K562 (cell line): Measurements from ENCODE around the gene WDR83. TPM values are rescaled to one million over a fixed set of nuclear protein-coding genes. Genes with fewer than 3 reads are reported as not detected.
A peak's percentile ranks its signal among the peaks of the same experiment; 100 is the strongest.

Experiments used
- AFF1 ChIP-seq, 2 experiments: fragments of 450-650 bp; IDR thresholded peaks; 2 replicates each; pipeline ENCODE4 v1.6.1; 2018; ENCODE audit warnings: mild to moderate bottlenecking in 2 of 2, low read depth in 1 of 2; ENCODE audit not compliant: partially characterized antibody in 2 of 2
- BMI1 ChIP-seq: fragments of 150-350 bp; IDR thresholded peaks from 2 replicates; pipeline ENCODE4 v1.6.1; 2014; ENCODE audit warnings: low read length
- CCAR2 ChIP-seq: fragments of 200-400 bp; formaldehyde crosslinking; IDR thresholded peaks from 2 replicates; pipeline ENCODE4 v1.6.1; 2017; ENCODE audit warnings: mild to moderate bottlenecking, low read depth, low read length
- CREB1 ChIP-seq, 2 experiments: sonication (generic) in 1 of 2; formaldehyde crosslinking in 1 of 2; IDR thresholded peaks; 2 replicates each; pipeline versions ENCODE4 v1.6.1 to v1.8.0; 2012 to 2022; ENCODE audit warnings: inconsistent platforms in 1 of 2, mild to moderate bottlenecking in 1 of 2, missing genetic modification reagents in 1 of 2, moderate library complexity in 1 of 2
- E2F3 ChIP-seq: fragments of 250-450 bp; sonication (Bioruptor Pico); IDR thresholded peaks from 2 replicates; pipeline ENCODE4 v1.4.0; 2020; ENCODE audit warnings: mild to moderate bottlenecking
- E2F4 ChIP-seq: sonication (generic); formaldehyde crosslinking; IDR thresholded peaks from 2 replicates; pipeline ENCODE4 v1.8.0; 2022; ENCODE audit warnings: mild to moderate bottlenecking, low read depth, missing genetic modification reagents
- E2F5 ChIP-seq: sonication (generic); formaldehyde crosslinking; IDR thresholded peaks from 2 replicates; pipeline ENCODE4 v1.8.0; 2022; ENCODE audit warnings: mild to moderate bottlenecking, missing genetic modification reagents
- FOXJ3 ChIP-seq: sonication (generic); formaldehyde crosslinking; IDR thresholded peaks from 2 replicates; pipeline ENCODE4 v1.4.0; 2020; ENCODE audit warnings: mild to moderate bottlenecking, missing genetic modification reagents
- HCFC1 ChIP-seq: IDR thresholded peaks from 2 replicates; pipeline ENCODE4 v1.6.1; 2012; ENCODE audit warnings: low read depth, low read length, improper control_type of control experiment
- LEF1 ChIP-seq: fragments of 450-650 bp; IDR thresholded peaks from 2 replicates; pipeline ENCODE4 v1.6.1; 2016; ENCODE audit warnings: mild to moderate bottlenecking
- NR1H2 ChIP-seq: sonication (generic); formaldehyde crosslinking; IDR thresholded peaks from 2 replicates; pipeline ENCODE4 v1.4.0; 2020; ENCODE audit warnings: mild to moderate bottlenecking, missing genetic modification reagents
- TAF15 ChIP-seq: fragments of 200-400 bp; formaldehyde crosslinking; IDR thresholded peaks from 2 replicates; pipeline ENCODE4 v1.6.1; 2017; ENCODE audit warnings: mild to moderate bottlenecking, low read depth, low read length, moderate library complexity
- XRCC4 ChIP-seq: IDR thresholded peaks from one replicate; pipeline ENCODE4 v1.6.1; 2011; ENCODE audit not compliant: insufficient read depth, insufficient read length; ENCODE audit errors: extremely low read depth
- ZBTB9 ChIP-seq: fragments of 450-650 bp; formaldehyde crosslinking; IDR thresholded peaks from 2 replicates; pipeline ENCODE4 v1.4.0; 2020; ENCODE audit warnings: mild to moderate bottlenecking, moderate library complexity
- ZHX1 ChIP-seq: fragments of 150-350 bp; conservative IDR thresholded peaks from 2 replicates; pipeline ENCODE4 v1.6.1; 2014; ENCODE audit warnings: low read length
- ZNF134 ChIP-seq: fragments of 250-450 bp; sonication (Bioruptor Pico); conservative IDR thresholded peaks from 2 replicates; pipeline ENCODE4 v1.4.0; 2020
- polyA plus RNA-seq, 8 experiments: library from polyadenylated mRNA; depleted of rRNA in 4 of 8; stranded (reverse) in 5 of 8; unstranded in 3 of 8; fragments of >200 nt; fragmentation: Nextera tagmentation in 2 of 8; fragmentation: Illumina TruSeq in 1 of 8; extraction: Ambion mirVana in 2 of 8; extraction: Trizol in 1 of 8; gene quantifications; 2 replicates each; pipeline versions ENCODE4 v1.2.1 to v1.2.3, GENCODE V29; 2011 to 2014; ENCODE audit warnings: inconsistent platforms in 1 of 8, missing spikeins in 1 of 8
- total RNA-seq, 7 experiments: library from RNA; depleted of rRNA in 6 of 7; stranded (reverse); fragments of >200 nt in 6 of 7; fragmentation: Illumina TruSeq in 2 of 7; extraction: Trizol in 2 of 7; gene quantifications; 2 replicates each; pipeline versions ENCODE4 v1.2.1 to v1.2.3, GENCODE V29; 2011 to 2021; ENCODE audit warnings: low replicate concordance in 1 of 7

The WDR83 gene
- total and polyA plus RNA-seq, 9 of the 15 experiments (the other 6 are each of a cell fraction or from before 2014, with no cell fraction given) = 0.52 to 21.3 (median 4.2) TPM

- TF ChIP-seq ZHX1 = no peak
- 0 out of 2 replicates have a peak, but pooled peaks have one; percentile 42 for TF ChIP-seq E2F5 (CRISPR knock-in tag)
- TF ChIP-seq E2F4 (CRISPR knock-in tag) = 0 out of 2 replicates have a peak, but pooled peaks have one; percentile 31
- no peak for TF ChIP-seq BMI1
- 0 out of 2 replicates have a peak, but pooled peaks have one; percentile 42 for TF ChIP-seq NR1H2 (CRISPR knock-in tag)
- TF ChIP-seq HCFC1 = peak; percentile 83
- TF ChIP-seq FOXJ3 = no peak
- no peak for TF ChIP-seq TAF15
- 0 out of 2 replicates have a peak, but pooled peaks have one; percentile 33 for TF ChIP-seq E2F3 (CRISPR knock-in tag)
- no peak; the same call in 1 of the 2 replicates for TF ChIP-seq CREB1 (IDR thresholded peaks at IDR 0.05)
- 0 out of 2 replicates have a peak, but pooled peaks have one; percentile 38 for TF ChIP-seq CREB1 (CRISPR knock-in tag; IDR thresholded peaks at IDR 0.05)
- TF ChIP-seq CCAR2 = no peak
- peak; percentile 89 for TF ChIP-seq LEF1
- TF ChIP-seq ZBTB9 = peak; percentile 75
- peak; percentile 45 to 96 for TF ChIP-seq AFF1 (IDR thresholded peaks at IDR 0.05; ENCODE audit: low read depth in 1 of 2, partially characterized antibody in 2 of 2)
- TF ChIP-seq XRCC4 = no peak
- no peak for TF ChIP-seq ZNF134 (CRISPR knock-in tag)
Measured at GRCh38 chr19:12669270-12670158, 2.9 kb downstream of the WDR83 start (continued).
